HepG2 (cell line): ENCODE measurements around the gene BRD1. TPM values are rescaled to one million over a fixed set of nuclear protein-coding genes. Genes with fewer than 3 reads are reported as not detected.

ENCODE experiments used
- AKAP8 ChIP-seq: sonication (generic); formaldehyde crosslinking; IDR thresholded peaks from 2 replicates; pipeline ENCODE4 v1.5.1; 2020; ENCODE audit warnings: mild to moderate bottlenecking, missing genetic modification reagents
- ATM ChIP-seq: fragments of 450-650 bp; IDR thresholded peaks from 2 replicates; pipeline ENCODE4 v1.7.1; 2017; ENCODE audit warnings: mild to moderate bottlenecking, borderline replicate concordance
- FOXC1 ChIP-seq: sonication (generic); formaldehyde crosslinking; IDR thresholded peaks from 2 replicates; pipeline ENCODE4 v1.8.0; 2022; ENCODE audit warnings: mild to moderate bottlenecking, missing genetic modification reagents, borderline replicate concordance
- KLF16 ChIP-seq, 2 experiments: sonication (generic) in 1 of 2; formaldehyde crosslinking in 1 of 2; IDR thresholded peaks; 2 replicates each; pipeline versions ENCODE4 v1.6.1 to v1.8.0; 2016 to 2023; ENCODE audit warnings: missing genetic modification reagents in 2 of 2, missing compliant biosample characterization in 1 of 2
- MEIS2 ChIP-seq: sonication (generic); formaldehyde crosslinking; IDR thresholded peaks from 2 replicates; pipeline ENCODE4 v1.9.0; 2021; ENCODE audit warnings: mild to moderate bottlenecking, missing genetic modification reagents
- SAP130 ChIP-seq: IDR thresholded peaks from 2 replicates; pipeline ENCODE4 v1.6.1; 2016; ENCODE audit warnings: low read depth
- ZNF329 ChIP-seq: sonication (generic); formaldehyde crosslinking; IDR thresholded peaks from 2 replicates; pipeline ENCODE4 v1.9.0; 2021; ENCODE audit warnings: low read depth, mild to moderate bottlenecking, missing genetic modification reagents
- ZNF614 ChIP-seq: IDR thresholded peaks from 2 replicates; pipeline ENCODE4 v1.6.1; 2018; ENCODE audit warnings: missing biosample characterization, missing genetic modification reagents, inconsistent platforms, borderline replicate concordance
- ZNF720 ChIP-seq: sonication (generic); formaldehyde crosslinking; IDR thresholded peaks from 2 replicates; pipeline ENCODE4 v1.4.0; 2020; ENCODE audit warnings: missing genetic modification reagents
- ZNF724P ChIP-seq: sonication (generic); formaldehyde crosslinking; IDR thresholded peaks from 2 replicates; pipeline ENCODE4 v1.8.0; 2022; ENCODE audit warnings: missing genetic modification reagents, borderline replicate concordance
- polyA plus RNA-seq, 8 experiments: library from polyadenylated mRNA; depleted of rRNA in 3 of 8; stranded (reverse) in 7 of 8; unstranded in 1 of 8; fragments of >200 nt; fragmentation: Illumina TruSeq in 4 of 8; extraction: Trizol in 4 of 8; gene quantifications; 2 replicates each; pipeline versions ENCODE4 v1.2.1 to v1.2.3, GENCODE V29; 2011 to 2016; ENCODE audit warnings: low read depth in 4 of 8, missing spikeins in 1 of 8, mixed read lengths in 1 of 8; ENCODE audit not compliant: insufficient read depth in 1 of 8
- total RNA-seq, 5 experiments: library from RNA; depleted of rRNA; stranded (reverse); fragments of >200 nt; fragmentation: Illumina TruSeq; extraction: Trizol; gene quantifications; 2 replicates each; pipeline ENCODE4 v1.2.3, GENCODE V29; 2016; ENCODE audit warnings: low read depth in 1 of 5
- TF ChIP-seq, protein P1 (sequence below): sonication (generic); formaldehyde crosslinking; IDR thresholded peaks from 2 replicates; pipeline ENCODE4 v1.4.0; 2020; ENCODE audit warnings: missing genetic modification reagents, borderline replicate concordance
- TF ChIP-seq, protein P2 (sequence below): IDR thresholded peaks from 2 replicates; pipeline ENCODE4 v1.6.1; 2016
- TF ChIP-seq, protein P3 (sequence below): sonication (generic); formaldehyde crosslinking; IDR thresholded peaks from 2 replicates; pipeline ENCODE4 v1.8.0; 2022; ENCODE audit warnings: low read depth, missing genetic modification reagents
- TF ChIP-seq, protein P4 (sequence below): sonication (generic); formaldehyde crosslinking; IDR thresholded peaks from 2 replicates; pipeline ENCODE4 v1.9.0; 2021; ENCODE audit warnings: missing genetic modification reagents, borderline replicate concordance
- TF ChIP-seq, protein P5 (sequence below): IDR thresholded peaks from 2 replicates; pipeline ENCODE4 v1.6.1; 2018; ENCODE audit warnings: missing genetic modification reagents
- TF ChIP-seq, protein P6 (sequence below): sonication (generic); formaldehyde crosslinking; IDR thresholded peaks from 2 replicates; pipeline ENCODE4 v1.8.1; 2022; ENCODE audit warnings: low read depth, mild to moderate bottlenecking, missing genetic modification reagents

Gene BRD1
- total and polyA plus RNA-seq, 2 of the 13 experiments (the other 11 are each of a cell fraction or from before 2014, with no cell fraction given) = 5.1 to 12.0 TPM

DNA sequence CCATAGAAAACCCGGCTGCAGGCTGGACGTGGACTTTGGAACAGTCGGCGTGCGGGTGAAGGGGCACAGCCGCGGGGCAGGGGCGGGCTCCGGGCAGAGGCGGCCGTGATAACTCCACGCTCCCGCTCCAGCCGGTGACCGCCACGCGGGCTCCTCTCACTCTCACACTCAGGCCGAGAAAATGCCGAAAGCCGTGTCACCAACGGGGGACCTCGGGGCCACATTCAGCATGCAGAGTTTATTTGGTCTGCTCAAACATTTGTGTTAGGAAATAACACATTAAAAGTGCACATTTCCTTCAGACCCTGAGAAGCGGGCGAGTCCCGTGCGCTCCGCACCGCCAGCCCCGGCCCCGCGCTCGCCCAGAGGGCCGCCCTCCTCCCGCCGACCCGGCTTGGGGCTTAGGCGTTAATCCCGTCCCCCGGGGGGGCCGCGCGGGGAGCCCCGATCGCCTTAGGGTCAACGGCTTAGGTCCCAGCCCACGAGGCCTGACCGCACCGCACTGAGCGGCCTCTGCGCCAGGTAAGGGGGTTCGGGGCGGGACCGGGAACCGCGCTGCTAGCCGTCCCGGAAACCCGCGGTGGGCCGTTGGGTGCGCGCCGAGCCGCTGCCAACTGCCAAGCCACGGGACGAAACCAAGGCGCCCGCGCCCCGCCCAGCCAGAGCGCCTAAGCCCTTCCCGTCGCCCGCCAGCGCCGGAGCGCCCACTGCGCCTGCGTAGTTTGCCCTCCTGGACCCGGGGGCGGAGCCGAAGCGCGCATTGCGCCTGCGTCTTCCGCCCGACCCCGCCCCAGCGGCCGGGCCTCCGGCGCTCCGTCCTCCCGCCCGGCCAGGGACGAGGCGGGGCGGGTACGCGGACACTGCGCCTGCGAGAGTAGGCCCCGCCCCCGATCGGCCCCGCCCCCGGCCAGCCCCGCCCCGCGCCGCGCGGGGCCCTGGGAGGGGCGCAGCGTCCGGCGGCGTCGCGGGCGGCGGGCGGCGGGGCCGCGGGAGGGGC is 25.5 kb upstream of the BRD1 start, which contains the start of gene ZBED4 (continued):
- TF ChIP-seq, protein P1, sequence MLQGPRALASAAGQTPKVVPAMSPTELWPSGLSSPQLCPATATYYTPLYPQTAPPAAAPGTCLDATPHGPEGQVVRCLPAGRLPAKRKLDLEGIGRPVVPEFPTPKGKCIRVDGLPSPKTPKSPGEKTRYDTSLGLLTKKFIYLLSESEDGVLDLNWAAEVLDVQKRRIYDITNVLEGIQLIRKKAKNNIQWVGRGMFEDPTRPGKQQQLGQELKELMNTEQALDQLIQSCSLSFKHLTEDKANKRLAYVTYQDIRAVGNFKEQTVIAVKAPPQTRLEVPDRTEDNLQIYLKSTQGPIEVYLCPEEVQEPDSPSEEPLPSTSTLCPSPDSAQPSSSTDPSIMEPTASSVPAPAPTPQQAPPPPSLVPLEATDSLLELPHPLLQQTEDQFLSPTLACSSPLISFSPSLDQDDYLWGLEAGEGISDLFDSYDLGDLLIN (CRISPR knock-in tag) = no peak
- TF ChIP-seq, protein P2, sequence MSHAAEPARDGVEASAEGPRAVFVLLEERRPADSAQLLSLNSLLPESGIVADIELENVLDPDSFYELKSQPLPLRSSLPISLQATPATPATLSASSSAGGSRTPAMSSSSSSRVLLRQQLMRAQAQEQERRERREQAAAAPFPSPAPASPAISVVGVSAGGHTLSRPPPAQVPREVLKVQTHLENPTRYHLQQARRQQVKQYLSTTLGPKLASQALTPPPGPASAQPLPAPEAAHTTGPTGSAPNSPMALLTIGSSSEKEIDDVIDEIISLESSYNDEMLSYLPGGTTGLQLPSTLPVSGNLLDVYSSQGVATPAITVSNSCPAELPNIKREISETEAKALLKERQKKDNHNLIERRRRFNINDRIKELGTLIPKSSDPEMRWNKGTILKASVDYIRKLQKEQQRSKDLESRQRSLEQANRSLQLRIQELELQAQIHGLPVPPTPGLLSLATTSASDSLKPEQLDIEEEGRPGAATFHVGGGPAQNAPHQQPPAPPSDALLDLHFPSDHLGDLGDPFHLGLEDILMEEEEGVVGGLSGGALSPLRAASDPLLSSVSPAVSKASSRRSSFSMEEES (CRISPR knock-in tag) = peak; percentile 53; the same call in 1 of the 2 replicates
- TF ChIP-seq ATM (no peak), ZNF329 (CRISPR knock-in tag) (peak; percentile 75; the same call in 1 of the 2 replicates), KLF16 (CRISPR knock-in tag; IDR thresholded peaks at IDR 0.05) (no peak; a peak in 1 of 4 replicates), FOXC1 (peak; percentile 89), SAP130 (CRISPR knock-in tag) (peak; percentile 68), ZNF724P (CRISPR knock-in tag) (no peak; the same call in 1 of the 2 replicates), ZNF614 (CRISPR knock-in tag) (peak; percentile 63; the same call in 1 of the 2 replicates), AKAP8 (CRISPR knock-in tag) (peak; percentile 83), ZNF720 (no peak), MEIS2 (no peak; the same call in 1 of the 2 replicates)
- TF ChIP-seq, protein P3, sequence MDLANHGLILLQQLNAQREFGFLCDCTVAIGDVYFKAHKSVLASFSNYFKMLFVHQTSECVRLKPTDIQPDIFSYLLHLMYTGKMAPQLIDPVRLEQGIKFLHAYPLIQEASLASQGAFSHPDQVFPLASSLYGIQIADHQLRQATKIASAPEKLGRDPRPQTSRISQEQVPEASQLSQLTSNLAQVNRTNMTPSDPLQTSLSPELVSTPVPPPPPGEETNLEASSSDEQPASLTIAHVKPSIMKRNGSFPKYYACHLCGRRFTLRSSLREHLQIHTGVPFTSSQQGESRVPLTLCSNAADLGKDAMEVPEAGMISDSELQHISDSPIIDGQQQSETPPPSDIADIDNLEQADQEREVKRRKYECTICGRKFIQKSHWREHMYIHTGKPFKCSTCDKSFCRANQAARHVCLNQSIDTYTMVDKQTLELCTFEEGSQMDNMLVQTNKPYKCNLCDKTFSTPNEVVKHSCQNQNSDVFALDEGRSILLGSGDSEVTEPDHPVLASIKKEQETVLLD (CRISPR knock-in tag) = peak; percentile 31; the same call in 1 of the 2 replicates
- TF ChIP-seq, protein P4, sequence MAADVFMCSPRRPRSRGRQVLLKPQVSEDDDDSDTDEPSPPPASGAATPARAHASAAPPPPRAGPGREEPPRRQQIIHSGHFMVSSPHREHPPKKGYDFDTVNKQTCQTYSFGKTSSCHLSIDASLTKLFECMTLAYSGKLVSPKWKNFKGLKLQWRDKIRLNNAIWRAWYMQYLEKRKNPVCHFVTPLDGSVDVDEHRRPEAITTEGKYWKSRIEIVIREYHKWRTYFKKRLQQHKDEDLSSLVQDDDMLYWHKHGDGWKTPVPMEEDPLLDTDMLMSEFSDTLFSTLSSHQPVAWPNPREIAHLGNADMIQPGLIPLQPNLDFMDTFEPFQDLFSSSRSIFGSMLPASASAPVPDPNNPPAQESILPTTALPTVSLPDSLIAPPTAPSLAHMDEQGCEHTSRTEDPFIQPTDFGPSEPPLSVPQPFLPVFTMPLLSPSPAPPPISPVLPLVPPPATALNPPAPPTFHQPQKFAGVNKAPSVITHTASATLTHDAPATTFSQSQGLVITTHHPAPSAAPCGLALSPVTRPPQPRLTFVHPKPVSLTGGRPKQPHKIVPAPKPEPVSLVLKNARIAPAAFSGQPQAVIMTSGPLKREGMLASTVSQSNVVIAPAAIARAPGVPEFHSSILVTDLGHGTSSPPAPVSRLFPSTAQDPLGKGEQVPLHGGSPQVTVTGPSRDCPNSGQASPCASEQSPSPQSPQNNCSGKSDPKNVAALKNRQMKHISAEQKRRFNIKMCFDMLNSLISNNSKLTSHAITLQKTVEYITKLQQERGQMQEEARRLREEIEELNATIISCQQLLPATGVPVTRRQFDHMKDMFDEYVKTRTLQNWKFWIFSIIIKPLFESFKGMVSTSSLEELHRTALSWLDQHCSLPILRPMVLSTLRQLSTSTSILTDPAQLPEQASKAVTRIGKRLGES (CRISPR knock-in tag) = no peak
- TF ChIP-seq, protein P5, sequence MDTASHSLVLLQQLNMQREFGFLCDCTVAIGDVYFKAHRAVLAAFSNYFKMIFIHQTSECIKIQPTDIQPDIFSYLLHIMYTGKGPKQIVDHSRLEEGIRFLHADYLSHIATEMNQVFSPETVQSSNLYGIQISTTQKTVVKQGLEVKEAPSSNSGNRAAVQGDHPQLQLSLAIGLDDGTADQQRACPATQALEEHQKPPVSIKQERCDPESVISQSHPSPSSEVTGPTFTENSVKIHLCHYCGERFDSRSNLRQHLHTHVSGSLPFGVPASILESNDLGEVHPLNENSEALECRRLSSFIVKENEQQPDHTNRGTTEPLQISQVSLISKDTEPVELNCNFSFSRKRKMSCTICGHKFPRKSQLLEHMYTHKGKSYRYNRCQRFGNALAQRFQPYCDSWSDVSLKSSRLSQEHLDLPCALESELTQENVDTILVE (CRISPR knock-in tag) = peak; percentile 71; the same call in 1 of the 2 replicates
- TF ChIP-seq, protein P6, sequence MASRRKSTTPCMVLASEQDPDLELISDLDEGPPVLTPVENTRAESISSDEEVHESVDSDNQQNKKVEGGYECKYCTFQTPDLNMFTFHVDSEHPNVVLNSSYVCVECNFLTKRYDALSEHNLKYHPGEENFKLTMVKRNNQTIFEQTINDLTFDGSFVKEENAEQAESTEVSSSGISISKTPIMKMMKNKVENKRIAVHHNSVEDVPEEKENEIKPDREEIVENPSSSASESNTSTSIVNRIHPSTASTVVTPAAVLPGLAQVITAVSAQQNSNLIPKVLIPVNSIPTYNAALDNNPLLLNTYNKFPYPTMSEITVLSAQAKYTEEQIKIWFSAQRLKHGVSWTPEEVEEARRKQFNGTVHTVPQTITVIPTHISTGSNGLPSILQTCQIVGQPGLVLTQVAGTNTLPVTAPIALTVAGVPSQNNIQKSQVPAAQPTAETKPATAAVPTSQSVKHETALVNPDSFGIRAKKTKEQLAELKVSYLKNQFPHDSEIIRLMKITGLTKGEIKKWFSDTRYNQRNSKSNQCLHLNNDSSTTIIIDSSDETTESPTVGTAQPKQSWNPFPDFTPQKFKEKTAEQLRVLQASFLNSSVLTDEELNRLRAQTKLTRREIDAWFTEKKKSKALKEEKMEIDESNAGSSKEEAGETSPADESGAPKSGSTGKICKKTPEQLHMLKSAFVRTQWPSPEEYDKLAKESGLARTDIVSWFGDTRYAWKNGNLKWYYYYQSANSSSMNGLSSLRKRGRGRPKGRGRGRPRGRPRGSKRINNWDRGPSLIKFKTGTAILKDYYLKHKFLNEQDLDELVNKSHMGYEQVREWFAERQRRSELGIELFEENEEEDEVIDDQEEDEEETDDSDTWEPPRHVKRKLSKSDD (CRISPR knock-in tag) = peak; percentile 84; the same call in 1 of the 2 replicates
